Measurements from ENCODE around the gene KCNH5.
A peak's percentile ranks its signal among the peaks of the same experiment; 100 is the strongest.

Gene KCNH5

GRCh38 chr14:63045234-63045611 lies at the start of gene KCNH5:
TSS of gene KCNH5 (minus strand) at chr14:63045458. CDS start at chr14:63045186, 272 bp downstream.
- no peak for DNase-seq

- no peak for DNase-seq
Observed at GRCh38 chr14:63091394-63091996, 46.2 kb upstream of the KCNH5 start.

GRCh38 chr14:63088865-63089264 lies 43.6 kb upstream of the KCNH5 start:
- DNase-seq = no peak

- DNase-seq = no peak
Observed at GRCh38 chr14:63078569-63078968, 33.3 kb upstream of the KCNH5 start.

- no peak for DNase-seq
Observed at GRCh38 chr14:63076488-63076887, 31.2 kb upstream of the KCNH5 start.

GRCh38 chr14:63055631-63056030 lies 10.4 kb upstream of the KCNH5 start:
- no peak for DNase-seq

- DNase-seq = no peak
Observed at GRCh38 chr14:63051992-63052391, 6.7 kb upstream of the KCNH5 start.

GRCh38 chr14:63051301-63051700 lies 6.0 kb upstream of the KCNH5 start:
- no peak for DNase-seq

GRCh38 chr14:63050694-63051093 lies 5.4 kb upstream of the KCNH5 start:
- DNase-seq = no peak

- DNase-seq = peak; percentile 48
Observed at GRCh38 chr14:63046339-63047268, 1.3 kb upstream of the KCNH5 start.

GRCh38 chr14:63045612-63046320 lies 508 bp upstream of the KCNH5 start:
- DNase-seq = peak; percentile 87

GRCh38 chr14:63039866-63040265 lies 5.4 kb downstream of the KCNH5 start:
- peak; percentile 50 for DNase-seq

GRCh38 chr14:63032641-63033040 lies 12.6 kb downstream of the KCNH5 start:
- DNase-seq = peak; percentile 9

GRCh38 chr14:63032076-63032475 lies 13.2 kb downstream of the KCNH5 start:
- DNase-seq = peak; percentile 5

- DNase-seq = no peak
Observed at GRCh38 chr14:63030113-63030512, 15.1 kb downstream of the KCNH5 start.

GRCh38 chr14:63027719-63028118 lies 17.5 kb downstream of the KCNH5 start:
- no peak for DNase-seq

GRCh38 chr14:63026491-63026890 lies 18.8 kb downstream of the KCNH5 start:
- DNase-seq = no peak

GRCh38 chr14:63014621-63015020 lies 30.6 kb downstream of the KCNH5 start:
- DNase-seq = peak; percentile 11

- no peak for DNase-seq
Observed at GRCh38 chr14:63012171-63012570, 33.1 kb downstream of the KCNH5 start.

GRCh38 chr14:63011623-63012022 lies 33.6 kb downstream of the KCNH5 start:
- no peak for DNase-seq

- no peak for DNase-seq
Observed at GRCh38 chr14:63009495-63009894, 35.8 kb downstream of the KCNH5 start.

- DNase-seq = no peak
Observed at GRCh38 chr14:63006531-63006930, 38.7 kb downstream of the KCNH5 start.

- DNase-seq = no peak
Observed at GRCh38 chr14:62994096-62994495, 51.2 kb downstream of the KCNH5 start.

GRCh38 chr14:62988967-62989366 lies 56.3 kb downstream of the KCNH5 start:
- DNase-seq = no peak

Measured in eye (tissue), 1 donor.